ENCODE measurements around the gene USP24.
"Not testable (repeated sequence)": the region's sequence is repeated elsewhere in the genome, so short reads cannot be mapped to it uniquely, and the experiment has no call there.

Gene USP24

DNA sequence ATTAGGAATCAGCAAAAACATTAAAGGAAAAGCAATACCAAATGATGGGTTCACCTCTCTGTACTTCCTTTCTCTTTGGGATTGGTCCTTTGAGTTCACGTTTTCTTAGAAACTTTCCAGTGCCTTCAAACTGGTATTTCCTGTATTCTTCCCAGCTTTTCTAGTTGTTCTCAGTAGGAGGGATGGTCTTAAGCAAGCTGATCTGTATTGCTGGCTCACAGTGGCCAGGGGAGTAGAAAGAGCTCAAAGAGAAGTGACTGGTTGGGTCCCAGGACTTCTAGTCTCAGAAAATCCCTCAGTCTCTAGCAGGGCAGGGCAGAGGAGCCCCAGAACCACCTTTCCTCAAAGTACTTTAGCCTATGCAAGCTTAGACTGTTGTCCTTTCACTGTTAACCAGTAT, 10.1 kb upstream of the USP24 start:
- DNase-seq: no peak

GRCh38 chr1:55224729-55225128, 9.6 kb upstream of the USP24 start:
- DNase-seq: no peak

- no peak for DNase-seq
Observed at GRCh38 chr1:55222152-55222551, 7.0 kb upstream of the USP24 start.

- no peak for DNase-seq
Observed at GRCh38 chr1:55217226-55217986, 2.2 kb upstream of the USP24 start.

GRCh38 chr1:55216096-55216495, 932 bp upstream of the USP24 start:
- no peak for DNase-seq

DNA sequence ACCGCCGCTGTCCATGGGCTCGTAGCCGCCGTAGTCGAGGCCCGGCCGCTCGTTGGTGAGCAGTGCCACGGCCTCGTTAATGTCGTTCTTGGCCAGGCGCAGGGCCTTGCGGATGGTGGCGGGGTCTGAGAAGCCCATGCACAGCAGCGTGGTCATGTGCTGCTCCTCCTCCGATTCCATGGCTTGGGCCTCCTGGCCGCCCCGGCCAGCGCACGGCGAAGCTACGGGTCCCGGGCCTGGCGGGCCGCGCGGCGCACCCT, 300 bp downstream of the USP24 start:
- DNase-seq: no peak

- no peak for DNase-seq
Observed at GRCh38 chr1:55214212-55214933, 791 bp downstream of the USP24 start.

DNA sequence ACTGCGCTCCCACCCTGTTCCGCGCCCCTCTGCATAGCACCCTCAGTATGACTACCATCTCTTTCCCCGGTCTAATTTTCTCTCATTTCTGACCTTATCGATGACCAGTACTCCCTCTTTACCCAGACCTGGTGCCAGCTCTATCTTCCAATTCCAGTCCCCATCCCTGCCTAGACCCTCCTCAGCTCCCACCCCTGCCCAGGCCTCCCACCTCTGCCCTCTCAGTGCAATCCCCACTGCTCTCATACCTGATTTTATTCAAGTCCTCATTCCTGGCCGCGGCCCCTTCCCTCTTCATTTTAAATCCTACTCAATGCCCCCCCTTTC, 1.3 kb downstream of the USP24 start:
- DNase-seq: no peak

DNA sequence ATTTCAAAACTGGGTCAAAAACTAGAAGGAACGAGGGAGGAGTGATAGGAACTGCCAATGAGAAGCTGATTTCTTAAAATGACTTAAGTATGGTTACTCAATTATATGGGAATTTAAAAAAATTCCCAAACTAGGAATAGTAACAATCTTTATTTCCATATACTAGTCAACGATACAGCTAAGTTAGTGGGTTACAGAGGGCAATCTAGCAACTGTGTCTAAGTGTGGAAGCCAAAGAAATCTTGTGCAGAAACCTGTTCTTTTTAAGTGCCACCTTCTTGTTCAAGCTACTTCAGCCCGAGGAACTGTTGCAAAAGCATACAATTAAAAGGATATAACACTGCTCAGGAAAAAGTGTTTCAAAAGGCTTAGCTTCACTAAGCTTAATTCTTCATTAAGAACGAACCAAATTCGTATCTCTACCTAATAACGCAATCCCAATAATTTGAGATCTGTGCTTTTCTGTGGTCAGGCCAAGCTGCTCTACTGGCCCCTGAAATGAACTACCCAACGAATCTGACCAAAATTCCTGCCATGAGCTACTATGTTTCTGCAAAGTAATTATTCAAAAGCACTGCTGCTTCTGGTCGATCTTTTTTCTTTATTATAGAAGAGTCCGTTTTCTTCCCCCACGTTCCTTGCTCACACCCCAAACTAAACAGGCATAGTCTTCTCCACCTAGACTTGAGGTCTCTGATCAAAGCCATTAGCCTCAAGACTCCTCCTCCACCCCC, 1.8 kb downstream of the USP24 start:
- no peak for DNase-seq

DNA sequence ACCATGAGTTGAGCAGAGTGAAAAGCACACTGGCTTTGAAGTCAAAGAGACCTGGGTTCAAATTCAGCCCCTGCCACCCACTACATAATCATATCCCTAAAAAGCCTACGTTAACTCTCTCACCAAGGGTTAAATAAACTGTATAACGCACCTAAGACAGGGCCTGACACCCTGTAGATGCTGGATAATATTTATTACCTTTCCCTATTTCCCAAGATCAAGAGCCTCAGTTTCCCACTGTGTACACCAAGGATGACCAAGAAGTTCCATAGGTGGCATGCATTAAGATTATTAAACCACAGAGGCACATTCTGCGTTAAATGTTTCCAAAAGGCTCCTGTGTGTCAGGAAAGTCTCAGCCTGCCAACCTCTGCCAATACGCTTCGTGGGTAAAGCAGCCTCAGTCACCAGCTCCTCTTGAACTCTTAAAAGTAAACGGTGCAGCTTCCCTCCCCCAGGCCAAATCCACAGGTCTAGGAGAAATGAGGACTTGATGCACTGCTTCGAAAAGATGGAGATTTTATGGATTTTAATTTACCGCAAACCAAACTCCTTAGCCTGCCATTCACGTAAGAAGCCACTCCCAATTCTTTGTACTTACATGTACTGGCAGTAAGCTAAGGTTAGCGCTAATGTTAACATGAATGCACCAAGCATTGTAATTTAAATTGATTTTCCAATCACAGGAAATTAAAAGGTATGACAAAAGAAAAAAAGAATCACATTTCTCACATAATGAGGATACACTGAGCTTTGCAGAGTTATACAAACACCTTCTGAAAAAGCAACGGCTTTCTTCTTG, 2.6 kb downstream of the USP24 start:
- no peak for DNase-seq

- no peak for DNase-seq
Observed at GRCh38 chr1:55211863-55212262, 3.3 kb downstream of the USP24 start.

GRCh38 chr1:55210990-55211801, 4.0 kb downstream of the USP24 start:
- no peak for DNase-seq

GRCh38 chr1:55209247-55209646, 5.9 kb downstream of the USP24 start:
- no peak for DNase-seq

- DNase-seq: no peak
Observed at GRCh38 chr1:55206210-55206609, 9.0 kb downstream of the USP24 start.

- no peak for DNase-seq
Observed at GRCh38 chr1:55204997-55205396, 10.2 kb downstream of the USP24 start.

DNA sequence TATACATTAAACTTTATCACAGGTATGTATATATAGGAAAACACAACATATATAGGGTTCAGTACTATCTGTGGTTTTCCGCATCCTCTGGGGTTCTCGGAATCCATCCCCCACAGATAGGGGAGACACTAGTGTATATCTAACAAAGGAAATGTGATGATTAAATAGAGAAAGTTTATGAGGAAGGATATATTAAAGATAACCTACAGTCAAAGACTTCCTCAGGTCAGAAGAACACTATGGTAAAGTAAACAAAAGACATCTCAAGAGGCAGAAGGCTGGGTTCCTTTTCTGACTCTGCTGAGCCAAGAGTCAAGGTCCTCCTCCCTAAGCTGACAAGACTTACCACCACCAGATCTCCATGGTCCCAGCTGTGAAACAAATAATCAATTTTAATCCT, 12.1 kb downstream of the USP24 start:
- no peak for DNase-seq

- DNase-seq: no peak
Observed at GRCh38 chr1:55200667-55201066, 14.5 kb downstream of the USP24 start.

GRCh38 chr1:55199735-55200134, 15.4 kb downstream of the USP24 start:
- DNase-seq: not testable (repeated sequence)

GRCh38 chr1:55198044-55198443, 17.1 kb downstream of the USP24 start:
- no peak for DNase-seq

- DNase-seq: no peak
Observed at GRCh38 chr1:55197099-55197498, 18.1 kb downstream of the USP24 start.

GRCh38 chr1:55196433-55197035, 18.6 kb downstream of the USP24 start:
- no peak for DNase-seq

All from cortex of kidney (tissue), 1 donor.